ENCODE measurements around the gene TPM2. TPM values are rescaled to one million over a fixed set of nuclear protein-coding genes. Genes with fewer than 3 reads are reported as not detected.

TPM2 gene
- total RNA-seq, 1 experiment from 2014 or later = 207 TPM

DNA sequence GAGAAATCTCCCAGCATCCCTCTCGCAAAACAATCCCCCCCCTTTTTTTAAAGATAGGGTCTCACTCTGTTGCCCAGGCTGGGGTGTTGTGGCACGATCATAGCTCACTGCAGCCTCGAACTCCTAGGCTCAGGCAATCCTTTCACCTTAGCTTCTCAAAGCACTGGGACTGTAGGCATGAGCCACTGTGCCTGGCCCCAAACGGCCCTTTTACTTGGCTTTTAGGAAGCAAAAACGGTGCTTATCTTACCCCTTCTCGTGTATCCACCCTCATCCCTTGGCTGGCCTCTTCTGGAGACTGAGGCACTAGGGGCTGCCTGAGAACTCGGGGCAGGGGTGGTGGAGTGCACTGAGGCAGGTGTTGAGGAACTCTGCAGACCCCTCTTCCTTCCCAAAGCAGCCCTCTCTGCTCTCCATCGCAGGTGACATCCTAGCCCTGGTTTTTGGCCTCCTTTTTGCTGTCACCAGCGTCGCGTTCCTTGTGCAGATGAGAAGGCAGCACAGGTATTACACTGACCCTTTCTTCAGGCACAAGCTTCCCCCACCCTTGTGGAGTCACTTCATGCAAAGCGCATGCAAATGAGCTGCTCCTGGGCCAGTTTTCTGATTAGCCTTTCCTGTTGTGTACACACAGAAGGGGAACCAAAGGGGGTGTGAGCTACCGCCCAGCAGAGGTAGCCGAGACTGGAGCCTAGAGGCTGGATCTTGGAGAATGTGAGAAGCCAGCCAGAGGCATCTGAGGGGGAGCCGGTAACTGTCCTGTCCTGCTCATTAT, 9.2 kb downstream of the TPM2 start:
- intact Hi-C loops (cut with micrococcal nuclease) = no loop called here
- Mint-ChIP-seq H3K27ac (ENCODE audit: low read depth, unreplicated experiment) (no peak overlapping the region), H3K9me3 (ENCODE audit: unreplicated experiment) (no peaks in the 10 kb centered on the region), H3K4me1 (ENCODE audit: insufficient read depth, unreplicated experiment) (peaks cover 14% of the 10 kb centered on the region), H3K27me3 (ENCODE audit: insufficient read depth, unreplicated experiment) (no peaks in the 10 kb centered on the region), H3K36me3 (ENCODE audit: insufficient read depth, unreplicated experiment) (peaks cover 43% of the 10 kb centered on the region), H3K4me3 (ENCODE audit: unreplicated experiment) (no peak overlapping the region)
- no peak for DNase-seq (ENCODE audit: unreplicated experiment)
- BruUV-seq (replicated peaks) = no TSS peak
- ChIA-PET POLR2A (interaction anchor here (0.5 to 1.3 kb wide), 4 partner anchors 9 to 496 kb away, joined by 3 to 6 read pairs (median 3); partner anchors contain the start of gene TPM2), CTCF (interaction anchor here (0.8 to 1.9 kb wide), 5 partner anchors 16 to 202 kb away, joined by 3 to 7 read pairs (median 3); partner anchors contain the start of genes ARHGEF39, CCDC107 and RMRP)
- TF ChIP-seq, protein P1, sequence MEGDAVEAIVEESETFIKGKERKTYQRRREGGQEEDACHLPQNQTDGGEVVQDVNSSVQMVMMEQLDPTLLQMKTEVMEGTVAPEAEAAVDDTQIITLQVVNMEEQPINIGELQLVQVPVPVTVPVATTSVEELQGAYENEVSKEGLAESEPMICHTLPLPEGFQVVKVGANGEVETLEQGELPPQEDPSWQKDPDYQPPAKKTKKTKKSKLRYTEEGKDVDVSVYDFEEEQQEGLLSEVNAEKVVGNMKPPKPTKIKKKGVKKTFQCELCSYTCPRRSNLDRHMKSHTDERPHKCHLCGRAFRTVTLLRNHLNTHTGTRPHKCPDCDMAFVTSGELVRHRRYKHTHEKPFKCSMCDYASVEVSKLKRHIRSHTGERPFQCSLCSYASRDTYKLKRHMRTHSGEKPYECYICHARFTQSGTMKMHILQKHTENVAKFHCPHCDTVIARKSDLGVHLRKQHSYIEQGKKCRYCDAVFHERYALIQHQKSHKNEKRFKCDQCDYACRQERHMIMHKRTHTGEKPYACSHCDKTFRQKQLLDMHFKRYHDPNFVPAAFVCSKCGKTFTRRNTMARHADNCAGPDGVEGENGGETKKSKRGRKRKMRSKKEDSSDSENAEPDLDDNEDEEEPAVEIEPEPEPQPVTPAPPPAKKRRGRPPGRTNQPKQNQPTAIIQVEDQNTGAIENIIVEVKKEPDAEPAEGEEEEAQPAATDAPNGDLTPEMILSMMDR (IDR thresholded peaks at IDR 0.05; ENCODE audit: unreplicated experiment) = no peak

DNA sequence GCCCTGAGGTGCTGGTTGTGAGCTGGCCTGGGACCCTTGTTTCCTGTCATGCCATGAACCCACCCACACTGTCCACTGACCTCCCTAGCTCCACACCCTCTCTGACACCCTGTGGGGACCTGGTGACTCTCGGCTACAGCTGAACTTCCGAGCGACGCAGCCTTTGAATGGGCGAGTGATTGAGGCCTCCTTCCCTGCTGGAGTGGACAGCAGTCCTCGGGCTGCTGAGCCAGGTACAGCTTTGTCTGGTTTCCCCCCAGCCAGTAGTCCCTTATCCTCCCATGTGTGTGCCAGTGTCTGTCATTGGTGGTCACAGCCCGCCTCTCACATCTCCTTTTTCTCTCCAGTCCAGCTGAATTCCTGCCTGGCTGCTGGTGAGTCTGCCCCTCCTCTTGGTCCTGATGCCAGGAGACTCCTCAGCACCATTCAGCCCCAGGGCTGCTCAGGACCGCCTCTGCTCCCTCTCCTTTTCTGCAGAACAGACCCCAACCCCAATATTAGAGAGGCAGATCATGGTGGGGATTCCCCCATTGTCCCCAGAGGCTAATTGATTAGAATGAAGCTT, 9.9 kb downstream of the TPM2 start:
- intact Hi-C loops (cut with micrococcal nuclease) = no loop called here
- Mint-ChIP-seq H3K9me3 (ENCODE audit: unreplicated experiment) (no peaks in the 10 kb centered on the region), H3K4me1 (ENCODE audit: insufficient read depth, unreplicated experiment) (peaks cover 14% of the 10 kb centered on the region), H3K27me3 (ENCODE audit: insufficient read depth, unreplicated experiment) (no peaks in the 10 kb centered on the region), H3K36me3 (ENCODE audit: insufficient read depth, unreplicated experiment) (peaks cover 36% of the 10 kb centered on the region), H3K4me3 (ENCODE audit: unreplicated experiment) (no peak overlapping the region), H3K27ac (ENCODE audit: low read depth, unreplicated experiment) (no peak overlapping the region)
- TF ChIP-seq, protein P1 (IDR thresholded peaks at IDR 0.05; ENCODE audit: unreplicated experiment) = no peak
- ChIA-PET CTCF (interaction anchor here (0.7 to 1.9 kb wide), 6 partner anchors 15 to 1565 kb away, joined by 3 to 7 read pairs (median 3); partner anchors contain the start of genes ARHGEF39, CCDC107 and RMRP), POLR2A (interaction anchor here (0.5 to 1.3 kb wide), 3 partner anchors 9 to 36 kb away, joined by 3 to 6 read pairs (median 3); partner anchors contain the start of gene TPM2)
- no TSS peak for BruUV-seq (replicated peaks)
- DNase-seq (ENCODE audit: unreplicated experiment) = no peak

DNA sequence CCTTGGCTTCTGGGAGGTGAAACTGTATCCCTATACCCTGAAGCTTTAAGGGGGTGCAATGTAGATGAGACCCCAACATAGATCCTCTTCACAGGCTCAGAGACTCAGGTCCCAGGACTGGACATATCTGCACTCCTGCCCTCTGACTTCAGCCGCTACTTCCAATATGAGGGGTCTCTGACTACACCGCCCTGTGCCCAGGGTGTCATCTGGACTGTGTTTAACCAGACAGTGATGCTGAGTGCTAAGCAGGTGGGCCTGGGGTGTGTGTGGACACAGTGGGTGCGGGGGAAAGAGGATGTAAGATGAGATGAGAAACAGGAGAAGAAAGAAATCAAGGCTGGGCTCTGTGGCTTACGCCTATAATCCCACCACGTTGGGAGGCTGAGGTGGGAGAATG, 10.6 kb downstream of the TPM2 start:
- Mint-ChIP-seq H3K9me3 (ENCODE audit: unreplicated experiment) (no peaks in the 10 kb centered on the region), H3K27me3 (ENCODE audit: insufficient read depth, unreplicated experiment) (no peaks in the 10 kb centered on the region), H3K27ac (ENCODE audit: low read depth, unreplicated experiment) (peak overlapping the region; percentile 43), H3K36me3 (ENCODE audit: insufficient read depth, unreplicated experiment) (peaks cover 31% of the 10 kb centered on the region), H3K4me3 (ENCODE audit: unreplicated experiment) (no peak overlapping the region), H3K4me1 (ENCODE audit: insufficient read depth, unreplicated experiment) (peaks cover 20% of the 10 kb centered on the region)
- DNase-seq (ENCODE audit: unreplicated experiment) = no peak
- POLR2A ChIA-PET = interaction anchor here (0.5 to 1.3 kb wide), 3 partner anchors 9 to 66 kb away, joined by 3 to 6 read pairs (median 4); partner anchors contain the start of gene TPM2
- TF ChIP-seq, protein P1 (IDR thresholded peaks at IDR 0.05; ENCODE audit: unreplicated experiment) = no peak
- CTCF ChIA-PET = interaction anchor here (0.7 to 1.9 kb wide), 3 partner anchors 14 to 1565 kb away, joined by 3 to 7 read pairs (median 3); no protein-coding TSS in a partner anchor
- BruUV-seq (replicated peaks) = no TSS peak
- intact Hi-C loops (cut with micrococcal nuclease) = no loop called here
